Retinal pigment epithelial cell (primary cell): ENCODE results near the gene OR5C1.

Experiments
- DNase-seq: peaks from one replicate; pipeline ENCODE4 v3.0.0-alpha.2; 2010; ENCODE audit warnings: low read depth
- H3K4me3 ChIP-seq: 2 replicates; pipeline ENCODE4 v1.5.1; 2011; ENCODE audit warnings: mild to moderate bottlenecking, low read length, control low read depth, moderate library complexity
- TF ChIP-seq, protein P1 (sequence below): conservative IDR thresholded peaks from 2 replicates; pipeline ENCODE4 v1.5.1; 2011; ENCODE audit warnings: low read depth, low read length, control low read depth, inconsistent platforms

OR5C1 gene

DNA sequence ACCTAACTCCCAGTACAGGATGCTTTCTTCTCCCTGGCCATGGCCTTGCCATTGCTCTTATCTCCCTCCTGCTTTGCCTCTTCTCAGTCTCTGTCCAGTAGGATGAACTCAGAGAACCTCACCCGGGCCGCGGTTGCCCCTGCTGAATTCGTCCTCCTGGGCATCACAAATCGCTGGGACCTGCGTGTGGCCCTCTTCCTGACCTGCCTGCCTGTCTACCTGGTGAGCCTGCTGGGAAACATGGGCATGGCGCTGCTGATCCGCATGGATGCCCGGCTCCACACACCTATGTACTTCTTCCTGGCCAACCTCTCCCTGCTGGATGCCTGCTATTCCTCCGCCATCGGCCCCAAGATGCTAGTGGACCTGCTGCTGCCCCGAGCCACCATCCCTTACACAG lies at the start of gene OR5C1:
OR5C1 (plus strand) TSS at position 103 of the 400 bp plus-strand sequence; CDS start at position 103, 0 bp downstream.
- no peak within 1 kb of the TSS for H3K4me3 ChIP-seq
- no peak for DNase-seq
- TF ChIP-seq, protein P1, sequence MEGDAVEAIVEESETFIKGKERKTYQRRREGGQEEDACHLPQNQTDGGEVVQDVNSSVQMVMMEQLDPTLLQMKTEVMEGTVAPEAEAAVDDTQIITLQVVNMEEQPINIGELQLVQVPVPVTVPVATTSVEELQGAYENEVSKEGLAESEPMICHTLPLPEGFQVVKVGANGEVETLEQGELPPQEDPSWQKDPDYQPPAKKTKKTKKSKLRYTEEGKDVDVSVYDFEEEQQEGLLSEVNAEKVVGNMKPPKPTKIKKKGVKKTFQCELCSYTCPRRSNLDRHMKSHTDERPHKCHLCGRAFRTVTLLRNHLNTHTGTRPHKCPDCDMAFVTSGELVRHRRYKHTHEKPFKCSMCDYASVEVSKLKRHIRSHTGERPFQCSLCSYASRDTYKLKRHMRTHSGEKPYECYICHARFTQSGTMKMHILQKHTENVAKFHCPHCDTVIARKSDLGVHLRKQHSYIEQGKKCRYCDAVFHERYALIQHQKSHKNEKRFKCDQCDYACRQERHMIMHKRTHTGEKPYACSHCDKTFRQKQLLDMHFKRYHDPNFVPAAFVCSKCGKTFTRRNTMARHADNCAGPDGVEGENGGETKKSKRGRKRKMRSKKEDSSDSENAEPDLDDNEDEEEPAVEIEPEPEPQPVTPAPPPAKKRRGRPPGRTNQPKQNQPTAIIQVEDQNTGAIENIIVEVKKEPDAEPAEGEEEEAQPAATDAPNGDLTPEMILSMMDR, result no peak

DNA sequence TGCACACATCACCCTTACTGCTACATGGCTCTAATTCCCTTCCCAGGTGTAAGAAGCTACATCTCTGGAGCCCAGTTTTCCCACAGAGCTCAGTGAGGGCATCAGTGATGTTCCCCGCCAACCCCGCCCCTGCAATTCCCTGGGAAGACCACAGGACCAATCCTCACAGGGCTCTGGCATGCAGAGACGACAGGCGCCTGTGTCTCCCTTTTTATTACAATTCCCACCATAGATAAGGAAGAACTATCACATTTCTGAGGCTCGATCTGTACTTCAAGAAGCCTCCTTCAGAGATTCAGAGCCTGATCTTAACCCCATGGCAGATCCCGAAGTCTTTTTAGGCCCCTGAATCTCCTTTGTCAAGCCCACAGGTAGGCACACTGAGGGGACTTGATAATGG lies 46.7 kb upstream of the OR5C1 start, which contains the start of gene OR1L6:
OR1L6 (plus strand) TSS at position 301 of the 400 bp plus-strand sequence. CDS start 7,545 bp downstream, outside the sequence.
- TF ChIP-seq, protein P1, result no peak
- no peak within 1 kb of the TSS for H3K4me3 ChIP-seq
- DNase-seq, result no peak

DNA sequence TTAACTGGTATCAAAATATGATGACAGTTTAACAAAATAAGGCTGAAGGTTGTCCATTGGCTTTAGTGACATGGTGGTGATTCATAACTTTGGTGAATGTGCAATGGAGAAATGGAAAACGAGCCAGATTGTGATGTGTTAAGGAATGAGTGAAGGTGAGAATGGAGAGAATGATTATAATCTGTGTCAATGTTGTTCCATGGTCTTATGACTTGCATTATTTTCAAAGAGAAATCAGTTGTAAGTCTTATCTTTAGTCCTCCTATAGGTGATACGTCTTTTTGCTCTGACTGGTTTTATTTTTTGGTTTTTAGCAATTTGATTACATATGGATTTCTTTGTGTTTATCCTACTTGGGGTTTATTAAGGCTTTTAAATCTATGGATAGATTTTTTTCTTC lies 33.9 kb upstream of the OR5C1 start:
- no peak overlapping the region for H3K4me3 ChIP-seq
- TF ChIP-seq, protein P1, result no peak
- no peak for DNase-seq

- no peak for DNase-seq
- TF ChIP-seq, protein P1, result no peak
- H3K4me3 ChIP-seq, result no peak overlapping the region
Measured at GRCh38 chr9:122767817-122768216, 20.9 kb upstream of the OR5C1 start.

DNA sequence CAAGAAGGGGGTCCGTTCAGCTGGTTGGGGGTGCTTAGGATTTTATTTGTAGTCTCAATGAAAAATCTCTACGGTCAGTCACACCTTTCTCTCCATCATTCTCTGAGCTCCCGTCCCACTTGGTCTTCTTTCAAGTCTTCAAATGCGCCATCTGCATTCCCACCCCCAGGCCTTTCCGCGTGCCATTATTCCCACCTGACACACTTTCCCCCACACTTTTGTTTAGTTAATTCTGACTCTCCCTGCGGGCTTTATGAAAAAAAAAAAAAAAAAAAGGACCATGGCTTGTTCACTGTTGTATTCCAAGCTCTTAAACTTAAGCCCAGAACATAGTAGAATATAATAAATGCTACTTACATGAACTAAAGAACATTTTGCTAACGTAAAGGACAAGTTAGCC lies 11.7 kb upstream of the OR5C1 start:
- TF ChIP-seq, protein P1, result no peak
- no peak overlapping the region for H3K4me3 ChIP-seq
- DNase-seq, result no peak

DNA sequence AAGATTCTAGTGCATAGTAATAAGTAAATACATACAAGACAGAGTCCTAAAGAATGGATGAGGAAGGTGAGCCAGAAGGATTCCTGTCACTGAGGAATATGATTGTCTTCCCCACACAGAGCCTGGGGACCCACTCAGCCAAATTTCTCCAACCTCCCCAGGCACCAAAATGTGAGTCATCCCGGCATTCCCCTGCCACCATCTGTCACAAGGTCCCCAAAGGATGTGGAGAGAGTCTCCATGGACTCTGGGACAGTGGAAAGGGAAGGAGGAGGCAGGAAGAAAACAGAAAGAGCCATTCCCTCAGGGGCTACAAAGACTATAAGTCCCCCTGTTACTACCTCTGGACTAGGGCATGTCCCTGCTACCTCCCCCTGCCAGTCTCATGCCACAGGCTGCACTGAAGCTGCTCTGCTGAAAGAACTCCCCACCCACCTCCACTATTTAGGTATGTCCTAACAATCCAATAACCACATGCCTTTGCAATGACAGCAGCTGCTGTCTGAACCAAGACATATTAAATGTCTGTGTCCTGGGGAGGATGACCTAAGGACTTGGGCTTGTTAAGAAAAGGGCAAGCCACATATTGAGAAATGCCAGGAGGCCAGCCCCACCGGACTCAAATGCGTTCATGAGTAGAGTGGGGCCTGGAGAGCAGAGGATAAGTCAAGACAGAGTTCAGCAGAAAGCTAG lies 10.7 kb upstream of the OR5C1 start:
- DNase-seq, result no peak
- TF ChIP-seq, protein P1, result no peak

GRCh38 chr9:122779181-122779580 lies 9.6 kb upstream of the OR5C1 start:
- no peak overlapping the region for H3K4me3 ChIP-seq
- DNase-seq, result no peak
- TF ChIP-seq, protein P1, result no peak

More for the DNA sequence above, 10.7 kb upstream of the OR5C1 start:
- no peak overlapping the region for H3K4me3 ChIP-seq
